Stomach (tissue), 9 donors: ENCODE data around the gene NTN1. TPM values are rescaled to one million over a fixed set of nuclear protein-coding genes. Genes with fewer than 3 reads are reported as not detected.

Experiments
- DNase-seq, 2 donors: peaks; one replicate each; pipeline versions ENCODE4 v3.0.0 to v3.0.0-alpha.2; 2013 to 2019
- H3K27ac ChIP-seq, 5 donors: fragments of 200-600 bp in 4 of 5; sonication (generic) in 4 of 5; one replicate each; pipeline ENCODE4 v1.5.1; 2013 to 2019; ENCODE audit warnings: mild to moderate bottlenecking in 1 of 5, moderate library complexity in 1 of 5
- H3K27me3 ChIP-seq, 3 donors: fragments of 200-600 bp; sonication (generic); one replicate each; pipeline ENCODE4 v1.5.1; 2017 to 2019; ENCODE audit warnings: mixed run types in 1 of 3
- H3K36me3 ChIP-seq, 4 donors: fragments of 200-600 bp; sonication (generic); 1 replicate in 3 of 4; 2 replicates in 1 of 4; pipeline ENCODE4 v1.5.1; 2016 to 2019
- H3K4me1 ChIP-seq, 4 donors: fragments of 200-600 bp; sonication (generic); one replicate each; pipeline ENCODE4 v1.5.1; 2016 to 2019
- H3K4me3 ChIP-seq, 4 donors: fragments of 200-600 bp; sonication (generic) in 3 of 4; one replicate each; pipeline ENCODE4 v1.5.1; 2016 to 2019; ENCODE audit warnings: mild to moderate bottlenecking in 1 of 4
- H3K9me3 ChIP-seq, 4 donors: fragments of 200-600 bp; sonication (generic); one replicate each; pipeline ENCODE4 v1.5.1; 2016 to 2019
- EP300 ChIP-seq: sonication (generic); formaldehyde crosslinking; IDR thresholded peaks from one replicate; pipeline ENCODE4 v1.6.1; 2017; ENCODE audit warnings: antibody characterized with exemption
- POLR2A ChIP-seq, 4 donors: fragments of 450-650 bp; IDR thresholded peaks; one replicate each; pipeline ENCODE4 v1.6.1; 2016; ENCODE audit warnings: antibody characterized with exemption in 4 of 4, control low read depth in 2 of 4, mild to moderate bottlenecking in 1 of 4, moderate library complexity in 1 of 4
- POLR2AphosphoS5 ChIP-seq, 3 donors: sonication (generic); formaldehyde crosslinking; IDR thresholded peaks; one replicate each; pipeline ENCODE4 v1.6.1; 2016; ENCODE audit warnings: antibody characterized with exemption in 3 of 3
- WGBS, 5 donors: extraction: QIAGEN DNeasy Blood & Tissue Kit in 3 of 5; methylation state at CpG; one replicate each; pipeline versions ENCODE4 v1.1.5 to v1.1.7; 2013 to 2018; 5-methylcytosine and 5-hydroxymethylcytosine counted together
- intact Hi-C: fragments of 100-400 bp; cut with DNase I; formaldehyde crosslinking; loops from one replicate; pipeline ENCODE4 v1.15.1; 2023; ENCODE audit warnings: low total_unique reads
- polyA plus RNA-seq, 3 donors: library from polyadenylated mRNA; stranded (reverse); fragments of 200-250 nt; gene quantifications; one replicate each; pipeline ENCODE4 v1.2.3, GENCODE V29; 2013
- total RNA-seq, 5 donors: library from RNA; depleted of rRNA; stranded (reverse); fragments of >200 nt; gene quantifications; one replicate each; pipeline versions ENCODE4 v1.1.0 to v1.2.3, GENCODE V29; 2014 to 2016
- TF ChIP-seq, protein P1 (sequence below), 7 experiments: fragments of 450-650 bp in 4 of 7; fragments of 200-600 bp in 3 of 7; sonication (generic) in 3 of 7; IDR thresholded peaks; one replicate each; pipeline ENCODE4 v1.5.1; 2016 to 2019; ENCODE audit warnings: antibody characterized with exemption in 7 of 7, control low read depth in 2 of 7, mild to moderate bottlenecking in 1 of 7
- donor health status: healthy with polysubstance abuse.
- donor health status: Bipolar disorder and iron deficiency.
- donor health status: healthy.

The NTN1 gene
- total and polyA plus RNA-seq, 8 donors, result 2.9 to 56.2 (median 9.0) TPM

DNA sequence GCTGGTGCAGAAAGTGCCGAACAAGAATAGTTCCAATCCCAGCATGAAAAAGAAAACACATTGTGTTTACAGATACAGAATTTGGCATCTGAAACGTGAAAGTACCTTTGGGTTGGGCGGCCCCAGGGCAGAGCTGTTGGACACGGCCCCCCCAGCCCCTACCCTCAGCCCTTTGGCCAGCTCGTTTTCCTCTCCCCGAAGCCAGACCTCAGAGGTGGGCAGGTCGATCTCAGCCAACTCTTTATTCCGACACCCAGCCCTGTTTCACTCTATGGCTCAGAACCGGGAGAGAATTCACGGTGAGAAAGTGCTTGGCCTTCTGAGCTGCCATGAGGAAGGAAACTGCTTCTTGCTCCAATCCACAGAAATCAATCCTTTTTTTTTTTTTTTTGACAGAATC, 11.3 kb downstream of the NTN1 start:
- 65 to 75% (median 72%) methylated on average over 10 of the region's 10 CpGs for WGBS, 5 donors
- H3K4me1 ChIP-seq, result peaks cover 6 to 23% (median 13%) of the 10 kb centered on the region in 4 donors
- TF ChIP-seq EP300, result no peak
- TF ChIP-seq, protein P1, sequence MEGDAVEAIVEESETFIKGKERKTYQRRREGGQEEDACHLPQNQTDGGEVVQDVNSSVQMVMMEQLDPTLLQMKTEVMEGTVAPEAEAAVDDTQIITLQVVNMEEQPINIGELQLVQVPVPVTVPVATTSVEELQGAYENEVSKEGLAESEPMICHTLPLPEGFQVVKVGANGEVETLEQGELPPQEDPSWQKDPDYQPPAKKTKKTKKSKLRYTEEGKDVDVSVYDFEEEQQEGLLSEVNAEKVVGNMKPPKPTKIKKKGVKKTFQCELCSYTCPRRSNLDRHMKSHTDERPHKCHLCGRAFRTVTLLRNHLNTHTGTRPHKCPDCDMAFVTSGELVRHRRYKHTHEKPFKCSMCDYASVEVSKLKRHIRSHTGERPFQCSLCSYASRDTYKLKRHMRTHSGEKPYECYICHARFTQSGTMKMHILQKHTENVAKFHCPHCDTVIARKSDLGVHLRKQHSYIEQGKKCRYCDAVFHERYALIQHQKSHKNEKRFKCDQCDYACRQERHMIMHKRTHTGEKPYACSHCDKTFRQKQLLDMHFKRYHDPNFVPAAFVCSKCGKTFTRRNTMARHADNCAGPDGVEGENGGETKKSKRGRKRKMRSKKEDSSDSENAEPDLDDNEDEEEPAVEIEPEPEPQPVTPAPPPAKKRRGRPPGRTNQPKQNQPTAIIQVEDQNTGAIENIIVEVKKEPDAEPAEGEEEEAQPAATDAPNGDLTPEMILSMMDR (IDR thresholded peaks at IDR 0.05), result no peak
- no peak for TF ChIP-seq POLR2AphosphoS5 (IDR thresholded peaks at IDR 0.05)
- TF ChIP-seq POLR2A (IDR thresholded peaks at IDR 0.05), result no peak
- DNase-seq, result no peak
- no peak overlapping the region for H3K4me3 ChIP-seq
- peak overlapping the region in 3 of 5 donors; percentile 20 to 91 (median 32) for H3K27ac ChIP-seq
- no peaks in the 10 kb centered on the region for H3K9me3 ChIP-seq
- intact Hi-C loops, result no loop called here
- no peaks in the 10 kb centered on the region for H3K27me3 ChIP-seq
- no peaks in the 10 kb centered on the region for H3K36me3 ChIP-seq

DNA sequence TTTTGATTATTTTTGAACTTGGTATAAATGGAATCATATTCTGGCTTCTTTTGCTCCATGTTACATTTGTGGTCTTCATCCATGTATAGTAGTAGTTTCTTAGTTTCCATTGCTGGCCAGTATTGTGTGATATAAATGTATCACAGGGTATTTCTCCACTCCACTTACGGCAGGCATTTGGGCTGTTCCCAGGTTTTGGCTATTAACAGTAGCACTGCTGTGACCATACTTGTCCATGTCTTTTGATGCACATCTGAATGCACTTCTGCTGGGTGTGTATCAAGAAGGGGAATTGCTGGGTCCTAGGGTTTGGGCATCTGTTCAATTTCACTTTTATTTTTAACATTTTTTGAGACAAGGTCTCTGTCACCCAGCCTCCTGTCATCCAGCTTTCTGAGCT, 13.9 kb downstream of the NTN1 start:
- H3K27me3 ChIP-seq, result no peaks in the 10 kb centered on the region
- WGBS, 5 donors, result 65 to 93% (median 86%) methylated on average over 1 of the region's 1 CpG
- intact Hi-C loops, result no loop called here
- TF ChIP-seq, protein P1 (IDR thresholded peaks at IDR 0.05), result no peak
- TF ChIP-seq POLR2AphosphoS5 (IDR thresholded peaks at IDR 0.05) (no peak), EP300 (no peak), POLR2A (IDR thresholded peaks at IDR 0.05) (no peak)
- DNase-seq, result no peak
- H3K4me1 ChIP-seq, result peaks cover 0 to 9% (median 0%) of the 10 kb centered on the region in 4 donors
- peak overlapping the region in 1 of 5 donors; percentile 44 for H3K27ac ChIP-seq
- peaks cover 0 to 11% (median 6%) of the 10 kb centered on the region in 4 donors for H3K9me3 ChIP-seq
- peaks cover 0 to 7% (median 0%) of the 10 kb centered on the region in 4 donors for H3K36me3 ChIP-seq
- no peak overlapping the region for H3K4me3 ChIP-seq

DNA sequence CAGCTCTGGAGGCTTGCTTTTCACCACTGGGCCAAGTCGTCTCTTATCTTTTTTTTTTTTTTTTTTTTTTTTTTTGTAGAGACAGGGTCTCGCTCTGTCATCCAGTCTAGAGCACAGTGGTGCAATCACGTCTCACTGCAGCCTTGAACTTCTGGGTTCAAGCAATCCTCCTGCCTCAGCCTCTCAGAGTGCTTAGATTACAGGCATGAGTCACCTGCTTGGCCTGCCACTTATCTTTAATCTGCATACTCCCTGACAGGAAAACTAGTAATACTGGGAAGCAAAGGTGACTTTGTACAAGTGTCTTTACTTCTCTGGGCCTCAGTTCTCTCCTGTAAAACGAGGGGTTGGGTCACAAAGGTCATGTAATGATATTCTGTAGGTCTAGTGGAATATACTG, 15.0 kb downstream of the NTN1 start:
- Histone ChIP-seq H3K4me1 (peaks cover 0 to 9% (median 0%) of the 10 kb centered on the region in 4 donors), H3K9me3 (peaks cover 0 to 11% (median 6%) of the 10 kb centered on the region in 4 donors), H3K4me3 (no peak overlapping the region), H3K36me3 (peaks cover 0 to 7% (median 0%) of the 10 kb centered on the region in 4 donors), H3K27ac (peak overlapping the region in 1 of 5 donors; percentile 44), H3K27me3 (no peaks in the 10 kb centered on the region)
- no peak for DNase-seq
- intact Hi-C loops, result no loop called here
- 47 to 65% (median 55%) methylated on average over 4 of the region's 4 CpGs for WGBS, 5 donors
- TF ChIP-seq POLR2AphosphoS5 (IDR thresholded peaks at IDR 0.05) (no peak), POLR2A (IDR thresholded peaks at IDR 0.05) (no peak), EP300 (no peak)
- TF ChIP-seq, protein P1 (IDR thresholded peaks at IDR 0.05), result no peak

DNA sequence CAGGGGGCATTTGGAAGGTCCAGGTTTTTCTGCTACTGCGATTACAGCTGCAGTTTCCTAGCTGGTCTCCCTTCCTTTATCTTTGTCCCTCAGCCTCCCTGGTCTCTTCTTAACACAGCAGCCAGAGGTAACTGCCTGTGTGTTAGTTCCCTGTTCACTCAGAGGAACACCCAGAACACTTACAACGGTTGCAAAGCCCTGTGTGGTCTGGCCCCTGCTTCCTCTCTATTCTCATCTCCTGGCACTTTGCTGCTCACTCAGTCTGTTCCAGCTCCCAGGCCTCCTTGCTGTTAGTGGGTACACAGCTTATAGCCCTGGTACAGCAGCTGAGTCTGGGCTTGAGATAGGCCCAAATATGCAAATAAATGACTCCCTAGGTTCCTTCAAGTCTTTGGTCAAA, 16.4 kb downstream of the NTN1 start:
- no peak for DNase-seq
- intact Hi-C loops, result no loop called here
- peaks cover 0 to 11% (median 6%) of the 10 kb centered on the region in 4 donors for H3K9me3 ChIP-seq
- H3K4me1 ChIP-seq, result no peaks in the 10 kb centered on the region
- no peak overlapping the region for H3K4me3 ChIP-seq
- H3K36me3 ChIP-seq, result peaks cover 0 to 7% (median 0%) of the 10 kb centered on the region in 4 donors
- peak overlapping the region in 2 of 5 donors; percentile 25 to 27 for H3K27ac ChIP-seq
- 43 to 60% (median 53%) methylated on average over 2 of the region's 2 CpGs for WGBS, 5 donors
- H3K27me3 ChIP-seq, result no peaks in the 10 kb centered on the region
- TF ChIP-seq POLR2A (IDR thresholded peaks at IDR 0.05) (no peak), EP300 (no peak), POLR2AphosphoS5 (IDR thresholded peaks at IDR 0.05) (no peak)
- TF ChIP-seq, protein P1 (IDR thresholded peaks at IDR 0.05), result no peak
